Stimulated activated CD4-positive, alpha-beta T cell treated with anti-CD3 and anti-CD28 coated beads, Interleukin-1b, Interleukin-23, amount 100 ng/mL, for 48 hours (primary cell): ENCODE measurements around the gene ASL.
"Not testable (repeated sequence)": the region's sequence is repeated elsewhere in the genome, so short reads cannot be mapped to it uniquely, and the experiment has no call there.

ENCODE experiments used
- DNase-seq: peaks from one replicate; pipeline ENCODE4 v3.0.0-alpha.2; 2020

The ASL gene

GRCh38 chr7:66075590-66076461 lies at the start of gene ASL:
ASL (plus strand) TSS chr7:66075819; CDS start chr7:66076082, 263 bp downstream.
- DNase-seq, result peak; percentile 86

GRCh38 chr7:66028342-66028741 lies 47.3 kb upstream of the ASL start:
- not testable (repeated sequence) for DNase-seq

GRCh38 chr7:66033471-66034385 lies 41.9 kb upstream of the ASL start:
- DNase-seq, result no peak

- not testable (repeated sequence) for DNase-seq
Observed at GRCh38 chr7:66034436-66035010, 41.1 kb upstream of the ASL start.

- DNase-seq, result no peak
Observed at GRCh38 chr7:66036382-66036781, 39.2 kb upstream of the ASL start.

- no peak for DNase-seq
Observed at GRCh38 chr7:66036788-66037187, 38.8 kb upstream of the ASL start.

GRCh38 chr7:66039094-66039670 lies 36.4 kb upstream of the ASL start:
- DNase-seq, result no peak

GRCh38 chr7:66043681-66044497 lies 31.7 kb upstream of the ASL start:
- peak; percentile 19 for DNase-seq

GRCh38 chr7:66044498-66044854 lies 31.1 kb upstream of the ASL start:
- DNase-seq, result not testable (repeated sequence)

GRCh38 chr7:66047426-66047825 lies 28.2 kb upstream of the ASL start:
- DNase-seq, result no peak

- DNase-seq, result not testable (repeated sequence)
Observed at GRCh38 chr7:66049886-66050285, 25.7 kb upstream of the ASL start.

GRCh38 chr7:66050337-66050957 lies 25.2 kb upstream of the ASL start:
- no peak for DNase-seq

- DNase-seq, result no peak
Observed at GRCh38 chr7:66050990-66051448, 24.6 kb upstream of the ASL start.

GRCh38 chr7:66052447-66052846 lies 23.2 kb upstream of the ASL start:
- no peak for DNase-seq

GRCh38 chr7:66054063-66054462 lies 21.6 kb upstream of the ASL start:
- DNase-seq, result no peak

GRCh38 chr7:66055321-66055956 lies 20.2 kb upstream of the ASL start:
- DNase-seq, result no peak

GRCh38 chr7:66060796-66061195 lies 14.8 kb upstream of the ASL start:
- DNase-seq, result no peak

GRCh38 chr7:66069732-66070131 lies 5.9 kb upstream of the ASL start:
- DNase-seq, result no peak

- no peak for DNase-seq
Observed at GRCh38 chr7:66070222-66070621, 5.4 kb upstream of the ASL start.

GRCh38 chr7:66072208-66072607 lies 3.4 kb upstream of the ASL start:
- not testable (repeated sequence) for DNase-seq
